GM18498 (cell line): ENCODE data around the gene POLR2B.
"Not testable (repeated sequence)": the region's sequence is repeated elsewhere in the genome, so short reads cannot be mapped to it uniquely, and the experiment has no call there.

Source experiments
- ATAC-seq: cut with Tn5 transposase; IDR thresholded peaks from one replicate; pipeline ENCODE4 v1.9.1; 2021; ENCODE audit warnings: mild to moderate bottlenecking, moderate library complexity; ENCODE audit not compliant: unreplicated experiment

The POLR2B gene

DNA sequence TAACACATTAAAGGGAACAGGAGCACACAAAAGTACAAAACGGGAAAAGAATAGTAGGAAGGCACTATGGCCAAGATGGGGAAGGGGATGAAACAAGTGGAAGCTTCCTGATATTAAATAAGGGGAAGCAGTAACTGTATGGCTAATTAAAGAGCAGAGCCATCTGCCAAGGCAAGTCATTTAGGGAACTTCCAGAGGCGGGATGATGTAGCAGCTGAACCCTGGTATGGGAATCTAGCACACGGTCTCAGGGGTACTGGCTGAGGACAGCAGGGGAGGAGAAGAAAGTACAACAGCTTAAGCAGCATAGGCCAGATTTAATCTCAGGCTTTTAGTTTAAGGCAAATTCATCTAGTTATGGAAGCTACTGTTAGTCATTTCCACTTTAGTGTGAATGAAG, 72.4 kb downstream of the POLR2B start:
- no peak for ATAC-seq

DNA sequence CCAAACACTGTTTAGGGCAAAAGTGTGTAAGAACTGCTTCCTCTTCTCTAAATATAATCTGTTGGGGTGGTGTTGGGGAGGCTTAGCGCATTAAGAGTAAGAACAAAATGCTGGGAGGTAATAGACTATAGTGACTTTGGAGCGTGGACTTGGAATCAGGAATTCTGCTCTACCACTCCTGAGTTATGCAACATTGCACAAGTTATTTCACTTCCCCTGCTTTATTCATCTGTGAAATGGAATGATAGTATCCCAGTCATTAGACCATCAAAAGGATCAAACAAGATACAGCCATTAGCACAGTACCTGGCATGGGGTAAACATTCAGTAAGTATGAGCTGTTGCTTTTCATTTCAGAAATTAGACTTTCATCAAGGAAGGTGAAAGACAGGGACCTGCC, 72.8 kb downstream of the POLR2B start:
- ATAC-seq = no peak

DNA sequence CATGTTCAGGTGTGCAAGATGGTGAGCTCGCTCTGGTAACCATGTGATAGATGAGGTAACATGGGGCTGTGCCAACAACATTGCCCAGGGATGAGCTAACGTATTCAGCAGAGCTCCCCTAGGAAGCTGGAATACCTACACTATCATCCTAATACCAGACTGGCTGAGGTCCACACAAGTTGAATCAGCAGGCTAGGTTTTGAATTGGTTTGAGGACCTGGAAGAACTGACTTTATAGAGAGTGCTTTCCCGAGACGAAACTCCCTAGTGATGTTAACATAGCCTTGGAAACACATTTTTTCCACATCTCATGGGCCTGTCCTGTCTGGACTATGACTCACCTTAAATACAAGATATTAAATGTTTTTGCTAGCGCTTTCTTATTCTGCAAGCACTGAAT, 74.8 kb downstream of the POLR2B start:
- ATAC-seq = no peak

DNA sequence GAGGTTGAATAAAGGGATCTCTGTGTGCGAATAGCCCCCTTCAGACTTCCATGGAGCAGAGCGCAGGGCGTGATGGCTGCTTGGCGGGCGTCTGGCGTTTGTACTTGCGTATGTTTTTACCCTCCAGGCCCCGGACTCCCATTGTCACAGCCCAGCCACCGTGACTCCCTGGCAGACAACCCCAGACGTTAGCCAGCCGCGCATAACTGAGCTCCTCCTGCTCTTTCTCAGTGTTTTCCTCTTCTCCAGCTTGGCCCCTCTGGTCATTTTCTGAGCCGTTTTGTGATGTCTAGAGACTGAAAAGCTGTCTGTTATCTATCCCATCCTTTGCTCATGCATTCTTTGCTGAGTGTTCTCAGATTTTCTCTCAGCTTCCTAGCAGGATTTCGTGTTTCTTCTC, 77.2 kb downstream of the POLR2B start:
- ATAC-seq = no peak

DNA sequence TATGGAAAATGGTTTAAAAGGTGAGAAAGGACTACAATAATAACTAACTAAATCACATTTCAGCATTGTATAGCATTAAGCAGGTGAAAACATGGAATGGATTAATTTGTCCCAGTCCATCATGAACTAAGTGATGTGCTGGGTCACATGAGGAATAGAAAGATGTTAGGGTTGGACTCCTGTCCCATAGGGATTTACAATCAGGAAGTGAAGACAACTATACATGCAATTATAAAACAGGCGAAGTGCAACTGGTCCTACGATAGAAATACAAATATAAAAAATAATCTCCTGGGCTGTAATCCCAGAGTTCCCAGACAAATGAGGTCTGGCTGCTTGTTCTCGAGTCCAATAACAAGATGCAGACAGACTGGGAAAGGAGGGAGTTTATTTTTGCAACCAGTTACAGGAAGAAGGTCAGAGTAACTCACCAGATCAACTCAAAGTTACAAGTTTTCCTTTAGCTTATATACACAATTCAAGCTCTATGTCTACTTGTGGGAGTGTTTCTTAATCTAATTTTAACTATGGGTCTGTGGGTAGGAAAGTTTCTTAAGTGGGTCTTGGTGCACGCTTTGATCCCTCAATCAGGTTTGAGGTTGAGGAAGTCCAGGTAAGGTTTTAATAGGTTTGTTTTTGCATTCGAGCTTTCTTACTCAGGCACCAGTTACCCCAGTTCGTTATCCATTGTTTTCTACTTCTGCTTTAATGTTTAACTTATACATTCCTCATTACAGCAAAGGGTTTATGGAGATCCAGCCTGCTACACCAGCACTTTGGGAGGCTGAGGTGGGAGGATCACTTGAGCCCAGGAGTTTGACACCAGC, 81.4 kb downstream of the POLR2B start:
- no peak for ATAC-seq

DNA sequence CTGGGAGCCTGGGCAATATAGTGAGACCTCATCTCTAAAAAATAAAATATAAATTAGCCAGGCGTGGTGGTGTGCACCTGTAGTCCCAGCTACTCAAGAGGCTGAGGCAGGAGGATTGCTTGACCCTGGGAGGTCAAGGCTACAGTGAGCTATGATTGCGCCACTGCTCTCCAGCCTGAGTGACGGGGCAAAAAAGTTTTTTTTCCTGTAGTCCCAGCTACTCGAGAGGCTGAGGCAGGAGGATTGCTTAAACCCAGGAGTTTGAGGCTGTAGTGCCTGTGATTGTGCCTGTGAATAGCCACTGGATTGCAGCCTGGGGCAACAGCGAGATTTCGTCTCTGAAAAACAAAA, 82.0 kb downstream of the POLR2B start:
- ATAC-seq = not testable (repeated sequence)

DNA sequence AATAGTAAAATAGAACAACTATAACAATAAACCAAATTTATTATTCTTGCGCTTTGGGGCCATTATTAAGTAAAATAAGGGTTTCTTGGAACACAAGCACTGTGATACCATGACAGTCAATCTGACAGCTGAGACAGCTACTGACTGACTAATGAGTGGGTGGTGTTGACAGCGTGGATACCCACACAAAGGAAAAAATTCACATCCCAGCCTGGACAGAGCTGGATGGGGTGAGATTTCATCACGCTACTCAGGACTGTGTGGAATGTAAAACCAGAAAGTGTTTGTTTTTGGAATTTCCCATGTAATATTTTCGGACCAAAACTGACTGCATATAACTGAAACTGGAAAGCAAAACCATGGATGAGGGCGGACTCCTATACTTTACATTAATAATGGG, 82.7 kb downstream of the POLR2B start:
- ATAC-seq = no peak

DNA sequence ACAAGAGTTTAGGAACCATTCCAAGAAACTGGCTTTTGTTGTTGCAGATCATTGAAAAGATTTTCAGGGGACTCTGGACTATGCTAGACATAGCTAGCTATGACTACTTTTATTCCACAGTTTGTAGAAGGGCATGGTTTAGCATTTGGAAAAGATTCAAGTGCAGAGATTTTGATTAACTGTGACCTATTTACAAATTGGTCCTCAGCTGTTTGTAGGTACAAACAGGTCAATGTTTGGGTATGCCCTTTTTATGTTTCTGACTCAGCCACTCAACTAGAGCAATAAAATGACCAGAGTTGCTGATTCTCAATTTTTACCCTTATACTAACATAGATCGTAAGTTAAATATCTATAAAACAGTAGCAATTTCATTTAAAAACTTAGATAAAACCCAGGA, 84.8 kb downstream of the POLR2B start:
- ATAC-seq = no peak

DNA sequence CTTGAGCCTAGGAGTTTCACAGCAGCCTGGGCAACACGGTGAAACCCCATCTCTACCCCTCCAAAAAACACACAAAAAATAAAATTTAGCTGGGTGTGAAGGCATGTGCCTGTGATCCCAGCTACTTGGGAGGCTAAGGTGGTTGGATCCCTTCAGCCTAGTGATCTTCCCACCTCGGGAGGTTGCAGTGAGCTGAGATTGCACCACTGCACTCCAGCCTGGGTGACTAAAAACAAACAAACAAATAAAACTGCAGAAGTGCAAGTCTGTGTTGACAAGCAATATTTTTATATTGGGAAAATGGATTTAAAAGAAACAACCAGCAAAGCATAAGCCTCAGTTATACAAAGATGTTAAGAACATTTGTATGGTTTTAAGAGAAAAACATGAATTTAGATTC, 85.4 kb downstream of the POLR2B start:
- ATAC-seq = no peak

DNA sequence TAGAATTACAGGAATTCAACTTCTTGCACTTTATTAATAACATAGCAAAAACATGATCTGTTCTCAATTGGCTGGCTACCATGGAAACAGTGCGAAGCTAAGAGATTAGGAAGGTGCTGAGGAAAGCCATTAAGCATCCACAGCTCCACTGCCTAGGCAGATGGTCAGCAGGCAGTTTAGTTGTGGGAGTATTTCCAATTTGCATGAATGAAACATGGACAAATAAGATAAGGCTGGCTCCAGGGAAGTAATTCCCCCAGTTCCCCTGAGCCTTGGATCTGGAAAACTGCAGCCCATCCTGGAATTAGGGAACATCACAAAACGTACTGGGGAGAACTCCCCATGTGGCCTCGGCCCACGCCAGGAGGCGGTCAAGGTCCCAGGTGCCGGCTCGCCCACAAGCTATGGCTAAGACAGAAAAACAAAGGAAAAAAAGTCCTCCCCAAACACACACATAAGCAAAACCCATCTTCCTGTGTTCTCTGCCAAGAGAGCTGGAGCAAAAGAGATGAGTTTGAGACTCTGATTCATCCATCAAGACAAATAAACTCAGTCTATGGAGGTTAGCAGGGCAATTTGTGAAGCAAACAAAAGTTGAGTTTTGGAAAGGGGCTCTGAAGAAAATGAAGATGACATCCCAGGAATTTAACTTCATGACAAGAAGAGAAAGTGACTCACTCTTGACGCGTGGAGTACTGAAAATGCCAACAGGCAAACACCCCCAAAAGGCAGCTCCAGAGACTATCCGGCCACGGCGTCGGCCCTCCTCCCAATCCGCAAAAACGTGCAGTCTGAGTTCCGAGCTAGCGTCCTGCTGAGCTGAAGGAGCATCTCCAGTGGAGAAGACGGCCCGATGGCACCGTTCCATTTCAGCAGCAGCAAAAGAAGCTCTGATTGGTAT, 86.4 kb downstream of the POLR2B start:
- ATAC-seq = no peak

DNA sequence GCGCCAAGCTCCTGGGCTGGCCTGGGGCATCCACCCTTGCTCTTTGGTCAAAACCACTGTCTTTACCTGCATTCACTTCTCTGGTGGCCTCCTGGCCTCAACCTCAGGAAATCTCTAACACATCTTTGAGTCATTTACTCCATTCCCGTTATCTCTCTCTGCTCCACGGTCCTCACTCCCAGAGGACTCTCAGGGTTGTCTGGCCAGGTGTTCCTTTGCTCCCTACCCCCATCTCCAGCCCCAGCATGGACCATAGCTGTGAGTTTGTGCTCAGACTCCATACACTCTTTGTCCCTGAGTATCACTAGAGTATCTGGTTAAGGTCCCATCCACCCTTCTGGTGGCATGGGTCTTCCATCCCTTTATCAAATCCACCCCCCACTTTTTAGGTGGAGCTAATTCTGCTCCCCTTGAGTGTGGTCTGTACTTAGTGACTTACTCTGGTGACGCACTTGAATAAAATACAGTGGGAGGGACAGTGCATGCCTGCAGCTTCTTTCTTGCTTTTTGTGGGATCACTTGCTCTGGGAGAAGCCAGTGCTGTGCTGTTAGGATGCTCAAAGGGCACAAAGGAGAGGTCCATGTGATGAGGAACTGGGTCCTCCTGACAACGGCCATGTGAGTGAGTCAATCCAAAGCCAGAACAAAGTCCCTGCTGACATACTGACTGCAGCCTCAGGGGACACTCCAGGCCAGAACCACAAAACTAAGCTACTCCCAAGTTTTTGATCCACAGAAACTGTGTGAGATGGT, 87.2 kb downstream of the POLR2B start:
- ATAC-seq = no peak

DNA sequence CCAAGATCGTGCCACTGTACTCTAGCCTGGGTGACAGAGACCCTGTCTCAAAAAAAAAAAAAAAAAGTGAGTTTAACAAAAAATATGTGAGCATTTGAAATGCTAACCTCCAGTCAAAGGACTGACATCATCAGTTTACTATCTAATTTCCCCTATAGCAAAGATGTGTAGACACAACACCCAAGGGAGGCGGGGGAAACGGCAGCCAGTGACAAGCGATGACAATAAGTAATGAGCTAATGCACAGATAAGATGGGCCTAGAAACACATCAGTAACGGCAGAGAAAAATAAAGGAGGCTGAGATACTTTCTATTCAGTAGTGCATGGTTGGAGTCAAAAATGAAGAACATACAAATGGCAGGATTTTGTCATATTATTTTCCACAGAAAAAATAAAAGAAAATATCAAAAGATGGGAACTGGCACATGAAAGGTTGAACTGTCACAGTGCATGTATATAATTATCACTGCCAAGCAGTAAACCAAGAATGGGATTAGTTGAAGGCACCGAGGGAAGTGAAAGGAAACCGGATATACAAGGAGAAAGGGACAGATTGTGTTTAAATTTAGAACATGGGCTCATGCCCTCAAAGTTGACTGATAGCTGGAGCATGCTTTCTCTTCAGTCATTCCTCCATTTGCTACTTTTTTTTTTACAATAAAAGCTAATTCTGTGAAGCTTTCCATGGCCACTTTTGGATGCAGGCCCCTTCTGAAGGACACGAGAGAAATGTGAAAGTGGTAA, 89.7 kb downstream of the POLR2B start:
- ATAC-seq = no peak

DNA sequence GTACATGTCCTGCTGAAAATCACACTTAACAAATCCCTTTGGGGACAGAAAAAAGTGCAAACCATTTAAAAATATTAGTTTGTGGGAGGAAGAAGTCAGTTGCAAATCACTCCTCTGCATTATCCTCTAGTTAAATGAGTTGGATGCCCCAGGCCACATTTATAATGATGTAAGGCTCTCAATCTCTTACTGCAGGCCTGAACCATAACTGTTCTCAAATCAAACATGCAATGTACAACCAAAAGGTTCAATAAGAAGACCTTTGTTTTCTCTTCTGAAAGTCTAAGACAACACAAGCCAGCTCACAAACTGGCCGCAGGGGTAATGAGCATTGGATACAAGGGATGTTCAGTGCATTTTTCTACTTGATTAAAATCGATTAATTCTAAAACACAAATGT, 91.8 kb downstream of the POLR2B start:
- ATAC-seq = no peak

DNA sequence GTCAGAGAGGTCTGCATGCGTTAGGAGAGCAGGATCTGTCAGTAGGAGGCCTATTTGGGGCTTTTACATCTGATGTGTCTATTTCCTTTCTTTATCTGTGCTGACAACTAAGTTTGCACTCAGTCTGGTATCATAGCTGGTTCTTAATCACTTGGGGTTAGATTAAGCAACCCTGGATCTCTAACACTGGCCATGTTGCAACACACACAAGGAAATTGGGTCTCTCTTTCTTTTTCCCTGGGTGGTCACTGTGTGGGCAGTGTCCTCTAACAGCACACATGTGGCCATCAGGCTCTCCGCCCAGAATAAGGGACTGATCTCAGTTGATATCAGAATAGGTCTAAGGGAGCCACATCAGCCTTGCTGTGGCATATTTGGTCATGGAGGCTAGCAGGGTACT, 92.6 kb downstream of the POLR2B start:
- no peak for ATAC-seq

DNA sequence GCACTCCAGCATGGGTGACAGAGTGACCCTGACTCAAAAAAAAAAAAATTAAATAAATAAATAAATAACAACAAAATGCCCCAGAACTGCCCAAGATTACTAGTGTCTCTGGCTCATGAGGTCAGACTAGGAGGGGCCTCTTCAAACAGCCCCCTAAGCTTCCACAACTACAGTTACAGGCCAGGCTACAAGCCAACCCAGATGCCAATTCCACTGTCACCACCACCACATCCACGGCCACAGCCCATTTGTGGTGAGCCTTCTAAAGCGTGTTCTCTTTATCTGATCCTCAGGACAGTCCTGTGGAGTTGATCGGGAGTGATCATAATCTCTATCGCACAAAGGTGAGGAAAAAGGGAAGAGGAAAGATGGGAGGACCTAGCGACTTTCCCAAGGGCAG, 94.9 kb downstream of the POLR2B start:
- ATAC-seq = no peak

DNA sequence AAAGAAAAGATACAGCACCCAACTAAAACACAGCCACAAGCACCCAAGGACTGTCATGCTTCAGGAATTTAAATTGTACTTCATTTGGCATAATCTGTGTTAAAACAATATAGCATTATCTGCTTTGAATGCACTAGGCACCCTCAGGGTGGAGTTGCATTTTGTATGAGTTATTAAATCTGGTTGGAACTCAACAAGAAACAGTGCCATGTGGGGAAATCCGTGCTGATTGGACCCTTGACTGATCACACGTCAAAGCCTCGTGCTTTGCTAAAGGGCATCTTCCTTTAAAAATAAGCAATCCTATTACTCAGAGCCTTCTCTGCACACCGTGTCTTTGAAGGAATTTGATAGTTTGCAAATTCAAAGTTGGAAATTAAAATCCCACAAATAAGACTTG, 96.0 kb downstream of the POLR2B start:
- no peak for ATAC-seq

DNA sequence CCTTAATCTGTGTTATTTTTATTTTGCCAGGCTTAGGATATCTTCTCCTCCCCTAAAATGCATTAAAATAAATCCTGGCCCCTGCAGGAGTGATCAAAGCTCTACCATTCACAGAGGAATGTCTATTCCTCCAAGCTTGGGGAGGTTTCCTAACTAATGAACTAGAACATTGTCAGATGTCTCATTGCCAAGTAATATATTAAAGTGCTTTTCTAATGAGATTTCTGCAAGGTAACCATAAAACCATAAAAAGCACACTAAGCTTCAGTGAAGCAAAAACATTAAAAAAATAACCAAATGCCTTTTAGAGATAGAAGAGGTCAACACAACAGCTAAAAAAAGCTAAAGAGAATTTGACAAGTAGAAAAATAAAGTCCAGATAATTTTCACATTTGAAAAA, 96.7 kb downstream of the POLR2B start:
- no peak for ATAC-seq

DNA sequence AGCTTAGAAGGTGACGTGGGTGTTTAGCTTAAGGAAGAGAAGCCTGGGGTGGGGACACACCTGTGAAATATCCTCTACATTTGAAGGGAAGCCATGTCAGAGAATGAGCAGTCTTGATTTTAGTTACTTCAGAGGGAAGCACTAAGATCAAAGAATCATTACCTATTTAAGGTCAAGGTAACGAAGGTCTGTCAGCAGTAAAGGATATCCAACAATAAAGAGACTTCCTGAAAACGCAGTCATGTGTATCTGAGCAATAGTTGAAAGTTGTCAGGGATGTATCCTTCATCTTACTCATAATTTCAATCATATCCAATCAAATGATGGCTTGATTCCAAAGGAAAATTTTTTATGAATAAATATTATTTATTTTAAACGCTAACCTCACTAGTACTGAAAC, 98.0 kb downstream of the POLR2B start:
- ATAC-seq = no peak

DNA sequence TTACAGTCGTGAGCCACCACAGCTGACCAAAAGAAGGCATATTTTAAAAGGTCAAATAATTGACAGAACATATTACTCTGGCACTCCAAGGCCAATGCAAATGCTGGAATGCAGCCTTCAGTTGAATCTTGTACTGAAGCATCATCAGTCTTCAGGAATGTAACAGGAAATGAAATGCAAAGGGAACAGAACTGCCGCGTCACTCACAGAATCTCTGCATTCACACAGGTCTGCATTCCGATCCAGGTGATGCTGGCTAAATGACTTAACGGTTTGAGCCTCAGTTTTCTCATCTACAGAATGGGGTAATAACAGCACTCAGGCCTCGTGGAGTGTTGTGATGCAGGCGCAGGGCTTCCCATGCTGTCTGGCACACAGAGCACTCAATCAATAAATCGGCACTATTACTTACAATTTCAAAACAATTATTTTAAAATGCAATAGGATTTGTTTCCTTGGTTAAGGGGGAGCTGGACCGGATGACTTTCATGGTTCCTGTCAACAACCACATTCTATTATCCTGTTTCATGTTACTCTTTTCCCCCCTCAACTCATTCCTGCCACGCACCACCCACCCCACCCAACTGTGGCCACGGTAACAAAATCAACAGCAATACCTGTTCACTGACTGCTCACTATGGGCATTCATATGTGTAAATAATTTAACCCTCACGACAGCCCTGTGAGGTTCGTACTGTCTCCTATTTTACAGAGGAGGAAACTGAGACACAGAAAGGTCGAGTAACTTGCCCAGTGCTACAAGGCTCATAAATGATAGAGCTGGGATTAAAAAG, 99.1 kb downstream of the POLR2B start:
- ATAC-seq = no peak
